Spinal cord (tissue), 10 donors: ENCODE results near the gene P3H2. TPM values are rescaled to one million over a fixed set of nuclear protein-coding genes. Genes with fewer than 3 reads are reported as not detected.
"Not testable (repeated sequence)": the region's sequence is repeated elsewhere in the genome, so short reads cannot be mapped to it uniquely, and the experiment has no call there.

Experiments
- DNase-seq, 6 donors: peaks; one replicate each; pipeline versions ENCODE4 v3.0.0 to v3.0.0-alpha.2; 2013 to 2015; ENCODE audit warnings: low spot score in 6 of 6, low read depth in 4 of 6
- H3K27ac ChIP-seq: one replicate; pipeline ENCODE4 v1.5.1; 2013; ENCODE audit warnings: low read depth, low read length, control low read depth
- H3K27me3 ChIP-seq: one replicate; pipeline ENCODE4 v1.6.1; 2013; ENCODE audit warnings: low read length; ENCODE audit not compliant: control insufficient read depth, insufficient read depth
- H3K36me3 ChIP-seq: one replicate; pipeline ENCODE4 v1.6.1; 2013; ENCODE audit warnings: low read length; ENCODE audit not compliant: control insufficient read depth, insufficient read depth
- H3K4me1 ChIP-seq: one replicate; pipeline ENCODE4 v1.6.1; 2013; ENCODE audit warnings: low read length; ENCODE audit not compliant: control insufficient read depth, insufficient read depth
- H3K4me3 ChIP-seq: one replicate; pipeline ENCODE4 v1.5.1; 2013; ENCODE audit warnings: low read depth, low read length, control low read depth
- H3K9me3 ChIP-seq: one replicate; pipeline ENCODE4 v1.6.1; 2013; ENCODE audit warnings: low read length; ENCODE audit not compliant: control insufficient read depth, insufficient read depth
- WGBS: methylation state at CpG from one replicate; pipeline ENCODE4 v1.1.5; 2013; ENCODE audit warnings: missing lambda C conversion rate; ENCODE audit not compliant: insufficient coverage; 5-methylcytosine and 5-hydroxymethylcytosine counted together
- long read RNA-seq, 4 donors: transcript quantifications; one replicate each; lab custom pipeline, GENCODE V29; 2026
- polyA plus RNA-seq, 2 donors: library from polyadenylated mRNA; unstranded; fragments of 120-200 nt; gene quantifications; one replicate each; pipeline ENCODE4 v1.2.1, GENCODE V29; 2013; ENCODE audit not compliant: insufficient read length in 2 of 2
- total RNA-seq, 2 donors: library from RNA; depleted of rRNA in 1 of 2; stranded (reverse); fragments of 120-200 nt in 1 of 2; fragments of >200 nt in 1 of 2; gene quantifications; one replicate each; pipeline versions ENCODE4 v1.2.3 to v1.2.4, GENCODE V29; 2013 to 2014
- donor health status: healthy.

P3H2 gene, protein sequence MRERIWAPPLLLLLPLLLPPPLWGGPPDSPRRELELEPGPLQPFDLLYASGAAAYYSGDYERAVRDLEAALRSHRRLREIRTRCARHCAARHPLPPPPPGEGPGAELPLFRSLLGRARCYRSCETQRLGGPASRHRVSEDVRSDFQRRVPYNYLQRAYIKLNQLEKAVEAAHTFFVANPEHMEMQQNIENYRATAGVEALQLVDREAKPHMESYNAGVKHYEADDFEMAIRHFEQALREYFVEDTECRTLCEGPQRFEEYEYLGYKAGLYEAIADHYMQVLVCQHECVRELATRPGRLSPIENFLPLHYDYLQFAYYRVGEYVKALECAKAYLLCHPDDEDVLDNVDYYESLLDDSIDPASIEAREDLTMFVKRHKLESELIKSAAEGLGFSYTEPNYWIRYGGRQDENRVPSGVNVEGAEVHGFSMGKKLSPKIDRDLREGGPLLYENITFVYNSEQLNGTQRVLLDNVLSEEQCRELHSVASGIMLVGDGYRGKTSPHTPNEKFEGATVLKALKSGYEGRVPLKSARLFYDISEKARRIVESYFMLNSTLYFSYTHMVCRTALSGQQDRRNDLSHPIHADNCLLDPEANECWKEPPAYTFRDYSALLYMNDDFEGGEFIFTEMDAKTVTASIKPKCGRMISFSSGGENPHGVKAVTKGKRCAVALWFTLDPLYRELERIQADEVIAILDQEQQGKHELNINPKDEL
- total RNA-seq (1 to 10 TPM; 5.4 to 7.5 TPM), polyA plus RNA-seq (1 to 10 TPM; 6.4 to 9.7 TPM)
- long read RNA-seq, donor 1, partial matches to known transcripts: 0 of 2 reads
- long read RNA-seq, donor 1, other reads (novel, unspliced or antisense): 0 of 2 reads
- long read RNA-seq, donor 2: 0 reads
- long read RNA-seq, donor 3, partial matches to known transcripts: 0 of 4 reads
- long read RNA-seq, donor 3, other reads (novel, unspliced or antisense): 0 of 4 reads
- long read RNA-seq, donor 4, partial matches to known transcripts: 0 of 3 reads
- long read RNA-seq, donor 4, other reads (novel, unspliced or antisense): 0 of 3 reads

GRCh38 chr3:190120269-190121060 is at the start of gene P3H2:
Gene P3H2, minus strand, starts transcription at chr3:190120897. Its CDS starts 166 bp downstream, at chr3:190120731.
- Histone ChIP-seq H3K27me3 (no peaks in the 10 kb centered on the region), H3K27ac (peak within 1 kb of the TSS; percentile 54), H3K4me3 (peak within 1 kb of the TSS; percentile 48), H3K9me3 (no peaks in the 10 kb centered on the region), H3K4me1 (peaks cover 16% of the 10 kb centered on the region), H3K36me3 (no peaks in the 10 kb centered on the region)
- WGBS: under 1% methylated on average over 100 of the region's 100 CpGs
- DNase-seq: peak; percentile 44 to 95 (median 74)

GRCh38 chr3:190169877-190170276 is 49.2 kb upstream of the P3H2 start:
- H3K36me3 ChIP-seq: no peaks in the 10 kb centered on the region
- no peaks in the 10 kb centered on the region for H3K27me3 ChIP-seq
- no peak overlapping the region for H3K4me3 ChIP-seq
- H3K27ac ChIP-seq: no peak overlapping the region
- DNase-seq: peak in 1 of 6 donors; percentile 75
- no CpG with 5 or more reads among the region's 2 CpGs for WGBS
- H3K4me1 ChIP-seq: no peaks in the 10 kb centered on the region
- H3K9me3 ChIP-seq: no peaks in the 10 kb centered on the region

- Histone ChIP-seq H3K27me3 (no peaks in the 10 kb centered on the region), H3K4me1 (no peaks in the 10 kb centered on the region), H3K36me3 (no peaks in the 10 kb centered on the region), H3K9me3 (no peaks in the 10 kb centered on the region), H3K27ac (no peak overlapping the region), H3K4me3 (no peak overlapping the region)
- 50% methylated on average over 2 of the region's 4 CpGs for WGBS
- no peak for DNase-seq
These were observed 48.5 kb upstream of the P3H2 start for GRCh38 chr3:190169243-190169642.

DNA sequence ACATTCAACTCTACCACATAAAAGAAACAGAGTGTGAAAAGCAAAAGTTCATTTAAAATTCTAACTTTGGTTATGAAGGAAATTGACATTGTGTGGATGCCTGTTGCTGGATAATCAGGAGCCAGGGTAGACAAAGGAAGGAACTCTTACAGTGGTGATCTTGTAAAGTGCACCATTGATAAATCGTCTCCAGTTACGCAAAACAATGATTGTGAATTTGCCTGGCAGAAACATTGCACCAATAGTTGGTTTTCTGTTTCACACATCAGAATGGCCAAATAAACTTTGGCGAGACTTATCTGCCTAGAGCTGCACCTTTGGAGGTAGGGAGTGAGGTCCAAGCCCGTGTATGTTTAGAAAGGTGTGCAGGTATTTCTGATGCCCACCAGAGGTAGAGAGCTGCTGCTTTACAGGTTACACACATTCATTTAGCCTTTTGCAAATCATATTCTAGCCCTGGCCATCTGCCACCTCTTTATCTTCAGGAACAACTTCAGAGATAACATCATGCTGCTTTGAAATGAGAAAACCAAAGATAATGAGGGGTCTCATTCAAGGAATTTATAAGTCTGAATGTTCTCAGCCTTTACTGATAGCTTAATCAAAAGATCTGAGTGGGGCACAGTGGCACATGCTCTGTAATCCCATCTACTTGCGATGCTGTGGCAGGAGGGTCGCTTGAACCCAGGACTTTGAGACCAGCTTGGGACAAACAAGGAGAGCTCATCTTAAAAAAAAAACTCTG is 47.4 kb upstream of the P3H2 start:
- H3K9me3 ChIP-seq: no peaks in the 10 kb centered on the region
- H3K27ac ChIP-seq: no peak overlapping the region
- no peaks in the 10 kb centered on the region for H3K27me3 ChIP-seq
- WGBS: 81% methylated on average over 3 of the region's 6 CpGs
- H3K4me1 ChIP-seq: no peaks in the 10 kb centered on the region
- H3K4me3 ChIP-seq: no peak overlapping the region
- no peak for DNase-seq
- no peaks in the 10 kb centered on the region for H3K36me3 ChIP-seq

- no peak overlapping the region for H3K4me3 ChIP-seq
- no peak overlapping the region for H3K27ac ChIP-seq
- no peaks in the 10 kb centered on the region for H3K4me1 ChIP-seq
- no peaks in the 10 kb centered on the region for H3K27me3 ChIP-seq
- WGBS: 100% methylated on average over 2 of the region's 4 CpGs
- no peak for DNase-seq
- H3K36me3 ChIP-seq: no peaks in the 10 kb centered on the region
- no peaks in the 10 kb centered on the region for H3K9me3 ChIP-seq
These were observed 46.3 kb upstream of the P3H2 start for GRCh38 chr3:190166948-190167347.

GRCh38 chr3:190165253-190165652 is 44.6 kb upstream of the P3H2 start:
- no peak for DNase-seq
- H3K27me3 ChIP-seq: no peaks in the 10 kb centered on the region
- H3K36me3 ChIP-seq: no peaks in the 10 kb centered on the region
- H3K9me3 ChIP-seq: no peaks in the 10 kb centered on the region
- no peak overlapping the region for H3K4me3 ChIP-seq
- H3K27ac ChIP-seq: no peak overlapping the region
- H3K4me1 ChIP-seq: no peaks in the 10 kb centered on the region

- not testable (repeated sequence) for H3K4me3 ChIP-seq, DNase-seq, H3K4me1 ChIP-seq, H3K9me3 ChIP-seq, H3K36me3 ChIP-seq, H3K27me3 ChIP-seq, H3K27ac ChIP-seq
- WGBS: 50% methylated on average over 2 of the region's 9 CpGs
These were observed 41.3 kb upstream of the P3H2 start for GRCh38 chr3:190162013-190162412.

DNA sequence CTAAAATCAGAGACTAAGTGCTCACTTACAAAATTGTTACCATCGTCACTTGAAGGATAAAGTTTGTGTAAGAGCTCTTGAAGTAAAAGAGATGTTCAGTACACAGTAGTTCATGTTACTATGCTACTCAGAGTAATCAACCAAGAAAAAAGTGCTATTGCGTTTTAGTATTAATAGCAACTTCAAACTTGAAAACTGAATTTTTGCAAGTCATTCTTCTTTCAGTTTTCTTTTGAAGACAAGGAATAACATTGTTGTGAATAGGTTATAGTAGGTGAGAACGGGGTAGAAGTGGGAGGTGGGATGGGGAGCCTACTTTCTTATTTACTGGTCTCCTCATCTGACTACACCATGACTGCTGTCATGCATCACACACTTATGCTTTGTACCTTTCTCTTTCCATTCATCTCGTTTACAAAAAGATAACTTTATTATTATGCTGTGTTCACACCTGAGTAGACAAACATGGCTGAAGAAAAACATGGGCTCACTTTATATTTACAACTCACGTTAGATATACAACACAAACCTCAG is 39.3 kb upstream of the P3H2 start:
- no peak for DNase-seq
- Histone ChIP-seq H3K4me1 (no peaks in the 10 kb centered on the region), H3K27ac (no peak overlapping the region), H3K36me3 (no peaks in the 10 kb centered on the region), H3K9me3 (no peaks in the 10 kb centered on the region), H3K27me3 (no peaks in the 10 kb centered on the region), H3K4me3 (no peak overlapping the region)
- WGBS: 100% methylated on average over 1 of the region's 5 CpGs
